ENCODE data around the gene CTSC. TPM values are rescaled to one million over a fixed set of nuclear protein-coding genes. Genes with fewer than 3 reads are reported as not detected.
"Not testable (repeated sequence)": the region's sequence is repeated elsewhere in the genome, so short reads cannot be mapped to it uniquely, and the experiment has no call there.

CTSC gene
- total RNA-seq, 1 donor from 2014 or later = 164 TPM

DNA sequence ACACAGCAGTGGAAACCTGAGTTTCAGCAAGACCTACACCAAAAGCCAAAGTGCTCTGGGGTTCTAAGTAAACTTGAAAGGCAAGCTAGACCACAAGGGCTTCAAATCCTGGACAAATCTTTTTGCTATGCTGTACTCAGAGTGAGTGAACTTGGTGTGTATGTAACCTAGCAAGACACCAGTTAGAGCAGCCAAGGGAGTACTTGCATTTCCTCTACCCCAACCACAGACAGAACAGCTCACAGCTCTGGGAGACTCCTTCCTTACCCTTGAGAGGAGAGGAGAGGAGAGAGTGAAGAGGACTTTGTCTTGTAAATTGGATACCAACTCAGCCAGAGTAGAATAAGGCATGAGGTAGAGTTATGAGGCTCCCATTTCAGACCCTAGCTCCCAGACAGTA, 71.4 kb downstream of the CTSC start:
- Histone ChIP-seq H3K27ac (no peak overlapping the region), H3K4me3 (no peak overlapping the region), H3K4me1 (no peaks in the 10 kb centered on the region), H3K27me3 (no peaks in the 10 kb centered on the region), H3K9me3 (peaks cover 6% of the 10 kb centered on the region in 2 donors), H3K36me3 (no peaks in the 10 kb centered on the region)
- intact Hi-C loops (cut with DNase I) = no loop called here
- DNase-seq (ENCODE audit: low spot score in 2 of 2) = no peak
- TF ChIP-seq, protein P1, sequence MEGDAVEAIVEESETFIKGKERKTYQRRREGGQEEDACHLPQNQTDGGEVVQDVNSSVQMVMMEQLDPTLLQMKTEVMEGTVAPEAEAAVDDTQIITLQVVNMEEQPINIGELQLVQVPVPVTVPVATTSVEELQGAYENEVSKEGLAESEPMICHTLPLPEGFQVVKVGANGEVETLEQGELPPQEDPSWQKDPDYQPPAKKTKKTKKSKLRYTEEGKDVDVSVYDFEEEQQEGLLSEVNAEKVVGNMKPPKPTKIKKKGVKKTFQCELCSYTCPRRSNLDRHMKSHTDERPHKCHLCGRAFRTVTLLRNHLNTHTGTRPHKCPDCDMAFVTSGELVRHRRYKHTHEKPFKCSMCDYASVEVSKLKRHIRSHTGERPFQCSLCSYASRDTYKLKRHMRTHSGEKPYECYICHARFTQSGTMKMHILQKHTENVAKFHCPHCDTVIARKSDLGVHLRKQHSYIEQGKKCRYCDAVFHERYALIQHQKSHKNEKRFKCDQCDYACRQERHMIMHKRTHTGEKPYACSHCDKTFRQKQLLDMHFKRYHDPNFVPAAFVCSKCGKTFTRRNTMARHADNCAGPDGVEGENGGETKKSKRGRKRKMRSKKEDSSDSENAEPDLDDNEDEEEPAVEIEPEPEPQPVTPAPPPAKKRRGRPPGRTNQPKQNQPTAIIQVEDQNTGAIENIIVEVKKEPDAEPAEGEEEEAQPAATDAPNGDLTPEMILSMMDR (IDR thresholded peaks at IDR 0.05) = no peak

GRCh38 chr11:88259431-88259830, 78.1 kb downstream of the CTSC start:
- Histone ChIP-seq H3K4me1 (no peaks in the 10 kb centered on the region), H3K9me3 (peaks cover 7 to 26% of the 10 kb centered on the region in 2 donors), H3K27me3 (no peaks in the 10 kb centered on the region), H3K36me3 (no peaks in the 10 kb centered on the region), H3K27ac (no peak overlapping the region), H3K4me3 (no peak overlapping the region)
- TF ChIP-seq, protein P1 (IDR thresholded peaks at IDR 0.05) = no peak
- no peak for DNase-seq (ENCODE audit: low spot score in 2 of 2)
- intact Hi-C loops (cut with DNase I) = no loop called here

DNA sequence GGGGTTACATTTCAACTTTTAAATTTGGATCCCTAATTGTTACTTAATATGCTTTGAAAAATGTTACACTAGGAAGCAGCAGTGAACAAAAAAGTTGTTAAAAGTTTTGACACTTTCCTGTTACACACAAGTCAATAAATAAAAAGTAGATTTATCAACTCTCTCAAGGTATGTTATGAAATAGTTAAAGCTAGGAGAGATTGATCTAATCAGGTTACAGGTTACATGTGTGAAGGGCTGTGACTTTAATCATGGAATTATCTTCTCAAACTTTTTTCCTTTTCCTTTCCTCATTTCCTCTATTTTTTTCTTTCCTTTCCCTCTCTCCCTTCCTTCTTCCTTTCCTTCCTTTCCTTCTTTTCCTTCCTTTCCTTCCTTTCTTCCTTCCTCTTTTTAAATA, 85.3 kb downstream of the CTSC start:
- Histone ChIP-seq H3K36me3 (no peaks in the 10 kb centered on the region), H3K9me3 (peaks cover 0 to 7% of the 10 kb centered on the region in 2 donors), H3K27me3 (no peaks in the 10 kb centered on the region), H3K4me3 (no peak overlapping the region), H3K27ac (no peak overlapping the region), H3K4me1 (no peaks in the 10 kb centered on the region)
- intact Hi-C loops (cut with DNase I) = no loop called here
- TF ChIP-seq, protein P1 (IDR thresholded peaks at IDR 0.05) = no peak
- DNase-seq (ENCODE audit: low spot score in 2 of 2) = no peak

DNA sequence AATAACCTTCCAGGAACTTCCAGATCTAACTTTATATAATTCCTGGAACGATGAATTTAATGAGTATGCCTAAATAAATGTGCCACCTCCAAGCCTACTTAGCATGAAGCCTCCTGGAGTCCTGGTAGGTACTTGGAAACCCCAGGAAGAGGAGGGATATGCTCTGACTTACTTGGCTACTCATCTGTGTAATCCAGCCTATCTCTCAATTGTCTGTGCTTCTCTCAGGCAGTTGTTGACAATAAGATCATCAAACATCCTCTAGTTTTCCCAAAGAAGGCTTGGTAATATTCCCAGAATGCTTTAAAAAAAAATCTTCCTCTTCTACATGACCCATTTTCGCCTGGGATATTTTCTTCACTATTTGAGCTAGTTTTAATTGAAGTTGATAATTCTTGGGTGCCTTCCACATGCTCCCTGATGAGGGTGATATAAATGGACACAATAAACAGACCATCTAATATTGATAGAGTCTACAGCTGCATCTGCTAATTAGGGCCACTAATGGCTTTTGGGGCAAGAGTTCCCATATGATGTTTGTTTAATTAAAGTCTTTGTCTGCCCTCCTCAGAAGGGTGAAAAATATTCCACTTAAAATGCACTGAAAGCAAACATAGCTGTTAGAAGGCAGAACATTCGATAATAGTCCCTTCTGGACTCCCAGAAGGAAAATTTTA, 86.8 kb downstream of the CTSC start:
- H3K4me1 ChIP-seq = no peaks in the 10 kb centered on the region
- TF ChIP-seq, protein P1 (IDR thresholded peaks at IDR 0.05) = no peak
- peaks cover 0 to 4% of the 10 kb centered on the region in 2 donors for H3K9me3 ChIP-seq
- intact Hi-C loops (cut with DNase I) = no loop called here
- no peaks in the 10 kb centered on the region for H3K36me3 ChIP-seq
- no peak overlapping the region for H3K27ac ChIP-seq
- no peak for DNase-seq (ENCODE audit: low spot score in 2 of 2)
- H3K27me3 ChIP-seq = no peaks in the 10 kb centered on the region
- no peak overlapping the region for H3K4me3 ChIP-seq

DNA sequence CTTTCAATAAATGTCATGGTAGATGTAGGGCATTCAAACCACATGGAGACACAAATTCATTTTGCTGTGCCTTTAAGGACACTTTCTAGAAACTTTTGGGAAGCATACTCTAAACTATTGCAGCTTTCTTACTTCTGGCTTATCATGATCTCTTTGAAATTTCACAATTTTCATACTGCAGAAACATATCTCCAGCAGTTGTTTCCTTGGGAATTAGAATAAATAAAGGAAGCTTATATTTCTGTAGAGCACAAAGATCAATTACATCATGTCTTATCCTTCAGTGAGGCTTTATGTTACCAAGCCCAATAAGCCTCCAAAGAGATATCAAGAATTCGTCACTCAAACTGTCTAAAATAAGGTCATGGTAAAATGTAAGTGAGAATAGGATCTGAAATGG, 87.8 kb downstream of the CTSC start:
- Histone ChIP-seq H3K4me1 (no peaks in the 10 kb centered on the region), H3K9me3 (no peaks in the 10 kb centered on the region), H3K27me3 (no peaks in the 10 kb centered on the region), H3K27ac (no peak overlapping the region), H3K36me3 (no peaks in the 10 kb centered on the region), H3K4me3 (no peak overlapping the region)
- no peak for DNase-seq (ENCODE audit: low spot score in 2 of 2)
- intact Hi-C loops (cut with DNase I) = no loop called here
- TF ChIP-seq, protein P1 (IDR thresholded peaks at IDR 0.05) = no peak

DNA sequence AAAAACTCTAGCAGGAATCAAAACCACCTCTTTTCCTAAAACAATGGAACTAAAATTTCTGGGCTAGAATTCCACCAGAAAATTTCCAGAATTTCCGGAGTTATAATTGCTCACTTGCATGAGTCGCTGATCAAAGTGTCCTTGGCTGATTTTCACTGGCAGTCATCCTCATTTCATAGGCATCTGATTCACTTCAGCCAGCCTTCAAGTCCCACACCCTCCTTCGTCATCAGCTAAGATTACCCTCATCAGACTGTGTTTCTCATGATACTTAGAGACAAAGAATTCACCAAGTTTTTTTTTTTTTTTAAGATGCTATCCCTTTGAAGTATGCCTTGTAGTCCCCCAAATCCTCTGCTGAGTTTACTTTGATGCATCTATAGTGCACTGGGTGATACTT, 90.8 kb downstream of the CTSC start:
- TF ChIP-seq, protein P1 (IDR thresholded peaks at IDR 0.05) = no peak
- Histone ChIP-seq H3K36me3 (no peaks in the 10 kb centered on the region), H3K9me3 (no peaks in the 10 kb centered on the region), H3K4me1 (no peaks in the 10 kb centered on the region), H3K4me3 (no peak overlapping the region), H3K27ac (no peak overlapping the region), H3K27me3 (no peaks in the 10 kb centered on the region)
- intact Hi-C loops (cut with DNase I) = no loop called here
- DNase-seq (ENCODE audit: low spot score in 2 of 2) = no peak

DNA sequence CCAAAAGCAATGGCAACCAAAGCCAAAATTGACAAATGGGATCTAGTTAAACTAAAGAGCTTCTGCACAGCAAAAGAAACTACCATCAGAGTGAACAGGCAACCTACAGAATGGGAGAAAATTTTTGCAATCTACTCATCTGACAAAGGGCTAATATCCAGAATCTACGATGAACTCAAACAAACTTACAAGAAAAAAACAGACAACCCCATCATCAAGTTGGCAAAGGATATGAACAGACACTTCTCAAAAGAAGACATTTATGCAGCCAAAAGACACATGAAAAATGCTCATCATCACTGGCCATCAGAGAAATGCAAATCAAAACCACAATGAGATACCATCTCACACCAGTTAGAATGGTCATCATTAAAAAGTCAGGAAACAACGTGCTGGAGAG, 92.0 kb downstream of the CTSC start:
- intact Hi-C loops (cut with DNase I) = not testable (repeated sequence)

More for the DNA sequence above, 92.0 kb downstream of the CTSC start:
- H3K27me3 ChIP-seq; H3K4me1 ChIP-seq; H3K9me3 ChIP-seq; DNase-seq (ENCODE audit: low spot score in 2 of 2); H3K27ac ChIP-seq; H3K4me3 ChIP-seq; H3K36me3 ChIP-seq: not testable (repeated sequence)

All from ascending aorta (tissue), 2 donors.